Mucosa of descending colon (tissue), 3 donors: ENCODE data around the gene LGR6. TPM values are rescaled to one million over a fixed set of nuclear protein-coding genes. Genes with fewer than 3 reads are reported as not detected.

Experiments used
- ATAC-seq: fragments of 200-7000 bp; cut with Tn5 transposase; one replicate; pipeline ENCODE4 v1.9.1; 2020; ENCODE audit warnings: mild to moderate bottlenecking, moderate library complexity
- DNase-seq, 3 donors: peaks; one replicate each; pipeline ENCODE4 v3.0.0-alpha.2; 2020
- H3K36me3 ChIP-seq: fragments of 200-600 bp; one replicate; pipeline ENCODE4 v1.8.0; 2021; ENCODE audit warnings: low read depth, mild to moderate bottlenecking
- H3K4me1 ChIP-seq: fragments of 200-600 bp; one replicate; pipeline ENCODE4 v1.8.0; 2021; ENCODE audit warnings: low read depth, mild to moderate bottlenecking
- H3K4me3 ChIP-seq: fragments of 200-600 bp; one replicate; pipeline ENCODE4 v1.8.0; 2021; ENCODE audit warnings: mild to moderate bottlenecking
- H3K9me3 ChIP-seq: fragments of 200-600 bp; one replicate; pipeline ENCODE4 v1.8.0; 2021; ENCODE audit warnings: mild to moderate bottlenecking
- CTCF ChIP-seq: fragments of 200-600 bp; IDR thresholded peaks from one replicate; pipeline ENCODE4 v1.8.0; 2022; ENCODE audit warnings: antibody characterized with exemption, mild to moderate bottlenecking
- intact Hi-C, 2 donors: fragments of 100-400 bp; cut with DNase I in 1 of 2; cut with micrococcal nuclease in 1 of 2; formaldehyde crosslinking; loops; one replicate each; pipeline versions ENCODE4 v1.11.0 to v1.11.1; 2022; cut with DNase I, micrococcal nuclease
- total RNA-seq, 3 donors: library from RNA; stranded (reverse); fragmentation: NEBNext Ultra II Directional in 2 of 3; extraction: Animal tissue kit (Norgen Biotek cat#: 25700) in 2 of 3; gene quantifications; one replicate each; pipeline versions ENCODE4 v1.2.1 to v1.2.4, GENCODE V29; 2021 to 2023
- donor health status: DM: no; HTN: no; CAD: no; lungs with moderate emphysema.
- donor health status: DM: no; HTN: no; CAD: no.
- donor health status: DM: no; HTN: yes; CAD: no.

Gene LGR6
- total RNA-seq, 3 donors from 2014 or later = 0.66 to 4.2 (median 1.3) TPM

GRCh38 chr1:202282596-202283283 is 89.1 kb downstream of the LGR6 start:
- ATAC-seq (no peak), DNase-seq (no peak)
- no peaks in the 10 kb centered on the region for H3K4me1 ChIP-seq
- H3K4me3 ChIP-seq = no peak overlapping the region
- TF ChIP-seq CTCF = no peak
- intact Hi-C loops = no loop called here
- no peaks in the 10 kb centered on the region for H3K9me3 ChIP-seq
- no peaks in the 10 kb centered on the region for H3K36me3 ChIP-seq

- Histone ChIP-seq H3K4me3 (no peak overlapping the region), H3K36me3 (no peaks in the 10 kb centered on the region), H3K4me1 (no peaks in the 10 kb centered on the region), H3K9me3 (no peaks in the 10 kb centered on the region)
- TF ChIP-seq CTCF = no peak
- ATAC-seq (no peak), DNase-seq (no peak)
- intact Hi-C loops = no loop called here
Observed at GRCh38 chr1:202283379-202283844, 89.8 kb downstream of the LGR6 start.

GRCh38 chr1:202283991-202284390 is 90.4 kb downstream of the LGR6 start:
- Histone ChIP-seq H3K4me1 (no peaks in the 10 kb centered on the region), H3K36me3 (no peaks in the 10 kb centered on the region), H3K9me3 (no peaks in the 10 kb centered on the region), H3K4me3 (no peak overlapping the region)
- intact Hi-C loops = no loop called here
- no peak for ATAC-seq
- TF ChIP-seq CTCF = no peak
- no peak for DNase-seq

DNA sequence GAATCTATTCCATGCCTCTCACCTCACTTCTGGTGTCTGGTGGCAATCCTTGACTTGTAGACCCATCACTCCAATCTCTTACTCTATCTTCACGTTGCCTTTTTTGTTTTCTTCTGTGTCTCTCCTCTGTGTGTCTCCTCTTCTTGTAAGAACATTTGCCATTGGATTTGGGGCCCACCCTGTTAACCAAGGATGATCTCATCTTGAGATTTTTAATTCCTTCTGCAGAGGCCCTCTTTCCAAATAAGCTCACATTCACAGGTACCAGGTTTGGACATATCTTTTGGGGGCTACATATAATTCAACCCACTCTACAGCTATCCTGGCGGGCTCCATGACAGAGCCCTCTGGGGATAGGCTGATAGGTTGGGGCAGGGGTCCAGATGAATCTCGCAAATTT is 92.3 kb downstream of the LGR6 start:
- Histone ChIP-seq H3K36me3 (no peaks in the 10 kb centered on the region), H3K4me1 (no peaks in the 10 kb centered on the region), H3K9me3 (no peaks in the 10 kb centered on the region), H3K4me3 (no peak overlapping the region)
- DNase-seq (no peak), ATAC-seq (no peak)
- TF ChIP-seq CTCF = no peak
- intact Hi-C loops = no loop called here

DNA sequence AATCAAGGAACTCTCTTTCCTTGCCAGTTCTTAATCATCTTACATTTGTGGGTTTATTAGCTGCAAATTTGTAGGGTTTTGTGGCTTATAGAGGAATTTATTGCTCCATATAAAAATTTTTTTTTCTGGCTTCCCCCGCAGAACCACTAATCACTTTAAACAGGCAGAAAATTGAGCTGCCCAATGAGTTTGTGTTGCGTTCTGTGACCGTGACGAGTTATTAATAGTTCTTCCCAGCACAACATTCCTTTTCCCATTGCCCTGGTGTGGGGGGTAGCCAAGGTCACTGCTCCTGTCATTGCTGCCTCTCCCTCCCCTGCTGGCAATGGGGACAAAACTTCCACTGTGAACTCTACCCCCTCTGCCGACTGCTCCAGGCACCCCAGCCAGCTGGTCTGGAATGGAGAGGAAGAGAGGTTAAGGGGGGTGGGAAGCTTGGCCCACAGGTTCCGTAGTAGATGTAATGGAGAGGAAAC is 93.1 kb downstream of the LGR6 start:
- no peak for TF ChIP-seq CTCF
- H3K36me3 ChIP-seq = no peaks in the 10 kb centered on the region
- intact Hi-C loops = no loop called here
- H3K4me3 ChIP-seq = no peak overlapping the region
- H3K4me1 ChIP-seq = no peaks in the 10 kb centered on the region
- no peaks in the 10 kb centered on the region for H3K9me3 ChIP-seq
- DNase-seq (no peak), ATAC-seq (no peak)

DNA sequence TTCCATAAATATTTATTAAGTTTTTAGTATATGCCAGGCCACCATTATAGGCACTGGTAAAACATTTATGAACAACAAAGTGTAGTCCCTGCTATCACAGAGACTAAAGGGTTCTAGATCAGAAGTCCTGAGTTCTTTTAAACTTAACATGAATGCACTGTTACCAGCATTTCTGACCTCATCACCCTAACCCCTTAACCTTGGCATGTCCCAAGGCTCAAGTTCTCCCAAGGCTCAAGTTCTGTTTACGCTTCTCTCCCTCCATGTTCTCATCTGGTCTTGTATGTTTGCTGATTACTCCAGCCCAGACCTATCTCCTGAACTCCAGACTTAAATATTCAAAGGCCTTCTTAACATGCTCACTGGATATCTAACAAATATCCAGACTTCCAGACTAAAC is 93.6 kb downstream of the LGR6 start:
- TF ChIP-seq CTCF = no peak
- no peak for ATAC-seq
- H3K9me3 ChIP-seq = no peaks in the 10 kb centered on the region
- no peak overlapping the region for H3K4me3 ChIP-seq
- intact Hi-C loops = no loop called here
- no peak for DNase-seq
- no peaks in the 10 kb centered on the region for H3K4me1 ChIP-seq
- no peaks in the 10 kb centered on the region for H3K36me3 ChIP-seq
